NCI-H446 treated with DMSO at 0.1 percent for 48 hours (cell line): ENCODE results near the gene CYTIP.
"Not testable (repeated sequence)": the region's sequence is repeated elsewhere in the genome, so short reads cannot be mapped to it uniquely, and the experiment has no call there.

ENCODE experiments used
- DNase-seq: peaks from one replicate; lab custom pipeline; 2025; lab: John Stamatoyannopoulos, UW

The CYTIP gene

DNA sequence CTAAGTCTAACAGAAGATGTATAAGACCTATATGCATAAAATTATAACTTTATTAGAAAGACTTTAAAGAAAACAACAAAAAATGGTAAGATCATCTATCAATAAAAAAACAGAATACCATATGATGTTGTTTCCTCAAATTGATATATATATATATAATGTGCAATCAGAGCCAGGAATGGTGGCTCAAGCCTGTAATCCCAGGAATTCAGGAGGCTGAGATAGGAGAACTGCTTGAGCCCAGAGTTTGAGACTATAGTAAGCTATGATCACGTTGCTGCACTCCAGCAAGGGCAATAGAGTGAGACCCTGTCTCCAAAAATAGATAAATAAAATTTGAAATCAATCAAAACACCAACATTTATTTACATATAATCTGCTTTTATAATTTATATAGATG lies 19.5 kb downstream of the CYTIP start:
- no peak for DNase-seq

DNA sequence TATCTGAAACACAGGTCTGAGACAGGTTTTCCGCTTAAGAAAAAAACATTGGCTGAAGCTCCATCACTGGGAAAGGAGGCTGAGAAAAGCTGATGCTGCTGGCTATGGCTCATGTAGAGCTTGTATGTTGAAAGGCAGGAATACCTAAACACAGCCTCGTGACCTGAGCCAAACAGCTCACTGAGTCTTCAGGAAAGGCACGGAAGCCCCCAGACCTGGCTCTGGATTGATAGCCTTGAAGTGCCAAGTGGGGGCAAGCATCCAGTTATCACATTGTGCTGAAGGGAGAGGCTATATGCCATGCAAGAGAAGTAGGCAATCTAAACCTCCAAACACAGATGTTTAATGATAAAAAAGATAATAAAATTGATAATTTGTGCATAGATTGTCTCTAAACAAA lies 21.9 kb downstream of the CYTIP start:
- DNase-seq: no peak

DNA sequence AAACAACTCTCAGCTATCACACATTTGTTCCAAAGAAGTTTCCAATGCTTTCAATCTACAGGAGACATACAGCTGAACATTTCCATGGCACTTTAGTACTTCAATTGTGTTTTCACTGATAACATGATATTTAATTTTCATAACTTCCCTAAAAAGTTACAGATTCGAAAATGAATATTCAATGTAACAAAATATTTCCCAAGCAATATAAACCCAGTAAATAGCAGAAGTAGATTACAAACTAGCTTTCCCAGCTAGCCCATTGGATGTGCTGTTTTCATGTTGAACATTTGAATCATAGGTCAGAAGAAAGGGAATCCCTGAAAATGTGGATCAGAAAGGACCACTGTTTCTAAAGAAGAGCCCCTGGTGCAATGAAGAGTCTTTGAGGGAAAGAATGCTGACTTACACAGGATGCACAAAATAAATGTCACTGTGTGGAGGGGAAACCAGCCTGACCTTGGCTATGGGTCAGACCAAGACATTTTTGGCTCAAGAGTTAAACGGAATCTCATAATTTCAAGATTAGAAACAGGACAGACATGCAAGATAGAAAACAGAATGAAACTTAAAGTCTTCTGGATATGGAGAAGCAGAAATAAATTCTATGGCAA lies 22.5 kb downstream of the CYTIP start:
- no peak for DNase-seq

DNA sequence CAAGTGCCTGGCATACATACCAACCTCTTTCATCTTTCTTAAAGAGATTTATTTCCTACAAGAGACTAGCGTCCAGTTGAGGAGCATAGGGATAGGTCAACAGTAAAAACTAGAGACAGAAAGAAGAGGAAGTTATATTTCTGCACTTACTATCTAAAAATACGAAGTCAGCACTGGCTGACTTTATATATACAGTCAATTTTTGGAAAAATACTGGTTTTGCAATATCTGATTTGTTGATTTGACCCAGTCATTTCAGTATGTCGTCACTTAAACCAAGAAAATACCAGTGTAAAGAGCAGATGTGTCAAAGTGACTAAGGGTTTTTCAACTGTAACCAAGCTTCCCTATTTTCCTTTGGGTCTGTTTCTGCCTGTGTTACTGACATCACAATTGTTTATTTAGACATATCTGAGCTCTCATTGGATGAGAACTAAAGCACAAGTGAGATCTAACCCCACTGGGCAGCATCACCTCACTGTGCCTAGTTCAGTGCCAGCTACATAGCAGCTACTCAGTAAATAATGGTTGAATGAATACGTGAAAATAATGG lies 23.0 kb downstream of the CYTIP start:
- DNase-seq: no peak

DNA sequence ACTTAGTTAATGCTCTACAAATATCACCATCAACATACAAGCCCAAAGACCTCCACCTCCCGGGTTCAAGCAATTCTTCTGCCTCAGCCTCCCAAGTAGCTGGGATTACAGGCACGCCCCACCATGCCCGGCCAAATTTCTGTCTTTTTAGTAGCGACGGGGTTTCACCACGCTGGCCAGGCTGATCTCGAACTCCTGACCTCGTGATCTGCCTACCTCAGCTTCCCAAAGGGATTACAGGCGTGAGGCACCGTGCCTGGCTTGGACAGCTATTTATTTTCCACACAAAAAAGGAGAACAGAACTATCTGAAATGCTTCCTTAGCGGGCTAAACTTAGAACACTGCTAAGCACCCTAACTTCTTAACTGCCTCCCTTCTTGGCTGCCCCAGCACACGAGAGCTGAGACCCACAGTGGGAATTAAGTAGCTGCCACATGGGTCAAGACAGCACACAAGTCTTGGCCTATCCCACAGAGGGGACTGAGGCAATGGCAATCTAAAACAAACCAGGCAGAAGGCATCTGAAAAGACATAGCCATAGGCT lies 24.8 kb downstream of the CYTIP start:
- DNase-seq: no peak

DNA sequence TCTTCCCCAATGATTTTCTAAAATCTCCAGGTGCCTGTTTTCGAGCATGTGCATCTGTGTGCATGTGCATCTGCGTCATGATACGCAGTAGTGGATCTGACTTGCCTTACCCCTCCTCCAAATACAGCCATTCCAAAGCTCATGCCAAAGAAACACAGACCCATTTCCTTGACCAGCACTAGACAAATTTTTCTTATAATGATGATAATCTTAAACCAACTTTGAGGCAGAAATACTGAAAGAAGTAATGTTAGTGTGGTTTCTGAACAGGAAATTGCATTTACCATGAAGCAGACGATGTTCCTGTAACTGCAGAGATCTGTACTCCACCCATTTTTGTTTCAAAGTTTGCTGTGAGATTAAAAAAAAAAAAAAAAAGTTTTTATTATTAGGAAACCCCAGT lies 25.6 kb downstream of the CYTIP start:
- DNase-seq: no peak

DNA sequence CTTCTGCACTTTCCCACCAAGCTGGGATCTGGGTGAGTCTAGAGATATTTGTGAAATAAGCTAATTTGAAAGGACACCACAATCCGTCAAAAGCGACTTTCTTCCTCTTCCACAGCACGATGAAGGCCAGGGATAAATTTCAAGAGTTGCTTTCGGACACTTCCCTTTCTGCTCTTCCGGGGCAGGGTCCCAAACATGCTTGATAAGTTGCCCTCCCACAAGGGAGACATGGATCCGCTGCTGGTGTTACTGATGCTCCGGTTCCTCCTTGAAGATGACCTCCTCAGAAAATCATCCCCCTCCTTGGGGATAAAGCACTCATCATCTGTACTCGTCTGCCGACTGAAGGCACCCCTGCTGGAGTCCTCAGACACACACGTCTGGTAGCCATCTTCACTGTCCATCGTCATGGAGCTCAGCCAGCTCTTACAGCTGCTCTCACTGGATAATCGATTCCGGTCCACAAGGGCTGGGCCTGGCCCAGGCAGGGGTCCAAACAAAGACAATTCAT lies 28.2 kb downstream of the CYTIP start:
- no peak for DNase-seq

DNA sequence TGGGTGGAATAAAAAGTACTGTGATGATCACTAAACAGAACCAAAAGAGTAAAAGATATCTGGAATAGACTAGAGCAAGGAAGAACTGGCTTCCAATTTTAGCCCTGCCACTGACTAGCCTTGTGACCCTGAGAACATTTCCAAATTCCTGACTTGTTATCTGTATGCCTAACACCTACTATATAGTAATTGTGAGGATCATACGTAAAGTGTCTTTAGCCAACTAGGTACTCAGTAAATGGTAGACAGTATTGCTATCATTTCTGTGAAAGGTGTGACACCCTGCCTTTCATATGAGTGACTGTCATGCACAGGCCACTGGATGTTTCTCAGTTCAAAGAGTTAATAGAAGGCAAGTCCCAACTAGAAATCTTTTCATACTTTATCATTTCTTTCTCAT lies 29.8 kb downstream of the CYTIP start:
- DNase-seq: no peak

DNA sequence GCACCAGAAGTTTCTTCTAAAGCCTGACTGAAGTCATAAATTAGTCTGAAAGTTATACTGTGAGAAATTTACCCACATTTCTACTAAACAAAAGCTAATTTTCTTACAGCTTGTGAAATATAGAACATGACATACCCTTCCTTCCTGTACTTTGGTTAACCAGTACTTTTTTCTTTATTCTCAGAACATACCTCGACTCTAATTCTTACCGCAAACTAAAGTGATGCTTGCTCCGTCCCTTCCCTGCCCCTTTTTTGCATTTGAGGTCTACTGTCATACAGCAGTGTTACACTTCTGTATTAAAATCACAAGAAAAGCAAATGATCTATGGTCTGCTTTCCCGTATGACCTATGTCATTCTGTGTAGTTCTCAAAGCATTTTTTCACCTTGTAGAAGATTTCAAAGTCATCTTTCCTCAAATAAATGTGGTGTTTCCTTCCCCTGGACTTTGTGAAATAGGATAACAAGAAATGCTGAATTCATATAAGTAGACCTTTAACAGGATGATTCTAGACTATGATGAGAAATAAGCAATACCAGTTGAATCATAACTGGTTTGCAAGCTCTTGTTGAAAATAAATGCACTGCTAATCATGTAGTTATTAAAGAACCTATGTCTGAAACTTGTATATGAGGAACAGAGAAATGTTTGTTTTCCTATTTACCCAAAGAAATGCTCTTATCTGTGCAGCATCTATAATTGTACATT lies 30.4 kb downstream of the CYTIP start:
- no peak for DNase-seq

DNA sequence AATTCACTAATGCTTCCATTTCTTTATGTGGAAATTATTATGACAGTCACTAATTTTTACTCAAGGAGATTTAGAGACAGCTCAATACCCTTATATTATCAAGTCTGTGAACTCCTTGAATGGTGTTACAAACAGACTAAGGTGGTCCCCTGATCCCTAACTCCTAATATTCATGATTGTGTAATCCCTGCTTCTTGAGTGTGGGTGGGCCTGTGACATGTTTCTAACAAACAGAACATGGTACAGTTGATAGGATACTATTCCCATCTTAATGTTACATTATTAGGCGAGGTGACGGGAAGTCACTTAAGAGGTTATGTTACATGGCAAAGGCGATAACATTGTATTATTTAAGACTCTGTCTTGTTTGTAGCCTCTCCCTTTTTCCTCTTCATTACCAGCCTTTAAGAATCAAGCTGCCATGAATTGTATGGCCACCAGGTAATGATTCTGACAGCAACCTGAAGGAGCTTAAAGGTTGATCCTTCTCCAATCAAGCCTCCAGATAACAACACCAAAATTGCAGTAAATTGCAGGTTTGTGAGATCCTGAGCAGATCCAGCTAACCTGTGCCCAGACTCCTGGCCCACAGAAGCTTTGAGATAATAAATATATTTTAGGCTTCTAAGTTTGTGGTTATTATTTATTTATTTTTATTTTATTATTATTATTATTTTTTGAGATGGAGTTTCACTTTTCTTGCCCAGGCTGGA lies 32.1 kb downstream of the CYTIP start:
- DNase-seq: no peak

DNA sequence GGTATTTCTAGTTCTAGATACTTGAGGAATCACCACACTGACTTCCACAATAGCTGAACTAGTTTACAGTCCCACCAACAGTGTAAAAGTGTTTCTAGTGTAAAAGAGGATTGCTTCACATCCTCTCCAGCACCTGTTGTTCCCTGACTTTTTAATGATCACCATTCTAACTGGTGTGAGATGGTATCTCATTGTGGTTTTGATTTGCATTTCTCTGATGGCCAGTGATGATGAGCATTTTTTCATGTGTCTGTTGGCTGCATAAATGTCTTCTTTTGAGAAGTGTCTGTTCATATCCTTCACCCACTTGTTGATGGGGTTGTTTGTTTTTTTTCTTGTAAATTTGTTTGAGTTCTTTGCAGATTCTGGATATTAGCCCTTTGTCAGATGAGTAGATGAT lies 38.5 kb downstream of the CYTIP start:
- DNase-seq: not testable (repeated sequence)

DNA sequence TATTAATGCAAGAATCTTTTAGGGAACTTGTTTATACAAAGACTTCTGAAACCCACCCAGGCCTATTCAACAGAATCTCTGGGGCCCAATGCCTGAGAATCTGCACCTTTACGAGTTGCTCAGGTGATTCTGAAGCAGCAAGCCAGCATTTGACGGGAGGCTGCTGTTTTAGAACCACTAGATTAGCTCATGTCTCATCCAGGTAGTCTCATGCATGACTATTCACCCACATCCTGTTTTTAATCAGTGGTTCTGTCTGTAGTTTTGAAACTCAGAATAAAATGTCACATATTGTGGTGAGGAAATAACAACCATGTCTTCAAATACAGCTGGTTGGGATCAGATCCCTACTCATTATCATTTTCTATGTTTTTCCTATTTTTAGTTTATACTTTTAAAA lies 39.5 kb downstream of the CYTIP start:
- DNase-seq: no peak

DNA sequence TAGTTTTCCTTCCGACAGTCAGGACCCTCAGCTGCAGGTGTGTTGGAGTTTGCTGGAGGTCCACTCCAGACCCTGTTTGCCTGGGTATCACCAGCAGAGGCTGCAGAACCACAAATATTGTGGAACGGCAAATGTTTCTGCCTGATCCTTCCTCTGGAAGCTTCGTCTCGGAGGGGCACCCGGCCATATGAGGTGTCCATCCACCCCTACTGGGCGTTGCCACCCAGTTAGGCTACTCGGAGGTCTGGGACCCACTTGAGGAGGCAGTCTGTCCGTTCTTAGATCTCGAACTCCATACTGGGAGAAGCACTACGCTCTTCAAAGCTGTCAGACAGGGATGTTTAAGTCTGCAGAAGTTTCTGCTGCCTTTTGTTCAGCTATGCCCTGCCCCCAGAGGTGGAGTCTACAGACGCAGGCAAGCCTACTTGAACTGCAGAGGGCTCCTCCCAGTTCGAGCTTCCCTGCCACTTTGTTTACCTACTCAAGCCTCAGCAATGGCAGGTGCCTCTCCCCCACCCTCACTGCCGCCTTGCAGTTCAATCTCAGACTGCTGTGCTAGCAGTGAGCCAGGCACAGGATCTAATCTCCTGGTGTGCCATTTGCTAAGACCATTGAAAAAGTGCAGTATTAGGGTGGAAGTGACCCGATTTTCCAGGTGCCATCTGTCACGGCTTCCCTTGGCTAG lies 40.9 kb downstream of the CYTIP start:
- DNase-seq: not testable (repeated sequence)

DNA sequence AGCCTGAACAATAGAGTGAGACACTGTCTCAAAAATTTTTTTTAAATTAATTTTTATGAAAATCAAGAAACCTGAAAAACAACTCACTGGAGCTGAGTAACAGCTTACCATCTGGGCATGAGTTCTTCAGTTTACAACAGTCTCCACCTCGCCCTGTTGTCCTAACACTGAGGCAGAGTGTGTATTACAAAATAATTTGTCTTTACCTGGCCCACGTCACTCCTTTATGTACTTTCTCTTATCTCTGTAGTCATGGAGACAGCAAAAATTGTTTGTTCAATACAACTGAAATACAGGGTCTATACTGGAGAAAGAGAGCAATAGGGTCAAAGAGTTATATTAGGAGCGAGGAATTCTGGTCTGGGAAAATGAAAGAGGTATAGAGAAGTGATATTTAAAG lies 48.1 kb downstream of the CYTIP start:
- no peak for DNase-seq

DNA sequence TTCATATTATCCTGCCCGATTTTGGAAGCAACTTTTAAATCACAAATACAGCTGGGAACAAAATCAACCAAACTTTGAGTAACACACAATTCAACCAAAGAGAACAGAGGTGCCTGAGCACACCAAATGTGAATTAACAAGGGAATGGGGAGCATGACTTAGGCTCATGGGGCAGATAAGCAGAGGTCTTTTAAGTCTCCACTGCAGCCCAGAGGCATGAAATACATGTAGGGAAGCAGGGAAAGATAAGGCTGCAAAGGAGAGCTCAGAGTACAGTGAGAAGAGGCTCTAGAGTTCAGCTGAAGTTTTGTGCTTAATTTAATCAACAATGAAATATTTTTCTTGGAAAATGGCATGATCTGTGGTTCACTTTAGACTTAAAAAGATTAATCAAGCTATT lies 49.0 kb downstream of the CYTIP start:
- DNase-seq: no peak

DNA sequence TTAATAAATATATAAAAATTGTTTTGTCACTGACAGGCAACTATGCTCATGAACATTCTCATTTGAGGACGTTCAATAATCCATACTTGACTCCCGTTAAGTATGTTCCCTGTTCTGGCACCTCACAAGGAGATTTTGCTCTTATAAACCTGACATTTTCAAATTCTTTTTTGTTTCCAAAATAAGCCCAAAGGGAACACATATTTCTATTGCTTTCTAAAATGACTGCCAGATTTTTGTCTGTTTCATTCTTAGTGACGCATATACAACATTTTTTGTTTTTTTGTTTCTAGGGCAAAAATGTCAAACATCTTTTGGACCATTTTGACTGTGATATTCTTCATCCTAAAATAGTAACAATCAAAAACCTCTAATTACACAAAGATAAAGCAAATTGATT lies 50.5 kb downstream of the CYTIP start:
- no peak for DNase-seq

DNA sequence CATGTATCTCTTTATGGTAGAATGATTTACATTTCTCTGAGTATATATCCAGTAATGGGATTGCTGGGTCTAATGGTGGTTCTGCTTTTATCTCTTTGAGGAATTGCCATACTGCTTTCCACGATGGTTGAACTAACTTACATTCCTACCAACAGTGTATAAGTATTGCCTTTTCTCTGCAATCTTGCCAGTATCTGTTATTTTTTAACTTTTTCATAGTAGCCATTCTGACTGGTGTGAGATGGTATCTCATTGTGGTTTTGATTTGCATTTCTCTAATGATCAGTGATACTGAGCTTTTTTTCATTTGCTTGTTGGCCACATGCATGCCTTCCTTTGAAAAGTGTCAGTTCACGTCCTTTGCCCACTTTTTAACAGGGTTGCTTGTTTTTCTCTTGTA lies 55.1 kb downstream of the CYTIP start:
- no peak for DNase-seq

DNA sequence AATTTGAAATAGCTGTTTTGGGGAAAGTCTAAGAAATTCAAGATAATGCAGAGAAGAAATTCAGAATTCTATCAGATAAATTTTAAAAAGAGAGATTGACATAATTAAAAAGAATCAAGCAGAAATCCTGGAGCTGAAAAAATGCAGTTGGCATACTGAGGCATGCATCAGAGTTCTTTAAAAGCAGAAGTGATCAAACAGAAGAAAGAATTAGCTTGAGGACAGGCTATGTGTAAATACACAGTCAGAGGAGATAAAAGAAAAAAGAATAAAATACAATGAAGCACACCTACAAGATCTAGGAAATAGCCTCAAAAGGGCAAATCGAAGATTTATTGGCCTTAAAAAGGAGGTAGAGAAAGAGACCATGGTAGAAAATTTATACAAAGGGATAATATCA lies 57.1 kb downstream of the CYTIP start:
- DNase-seq: no peak

DNA sequence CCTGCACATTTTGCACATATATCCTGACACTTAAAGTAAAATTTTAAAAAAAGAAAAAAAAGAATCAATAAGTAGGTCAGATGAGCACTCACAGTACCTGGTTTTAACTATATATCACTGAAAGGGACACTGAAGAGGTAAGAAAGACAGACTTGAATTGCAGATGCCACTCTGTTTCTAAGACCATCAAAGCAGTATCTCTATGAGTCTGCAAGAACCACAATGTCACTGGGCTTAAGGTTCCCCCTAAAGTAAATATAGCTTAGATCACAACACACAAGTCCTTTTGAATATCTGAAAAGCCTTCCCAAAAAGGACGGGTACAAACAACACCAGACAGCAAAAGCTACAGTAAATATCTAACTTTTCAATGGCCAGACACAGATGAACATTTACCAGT lies 57.6 kb downstream of the CYTIP start:
- no peak for DNase-seq

DNA sequence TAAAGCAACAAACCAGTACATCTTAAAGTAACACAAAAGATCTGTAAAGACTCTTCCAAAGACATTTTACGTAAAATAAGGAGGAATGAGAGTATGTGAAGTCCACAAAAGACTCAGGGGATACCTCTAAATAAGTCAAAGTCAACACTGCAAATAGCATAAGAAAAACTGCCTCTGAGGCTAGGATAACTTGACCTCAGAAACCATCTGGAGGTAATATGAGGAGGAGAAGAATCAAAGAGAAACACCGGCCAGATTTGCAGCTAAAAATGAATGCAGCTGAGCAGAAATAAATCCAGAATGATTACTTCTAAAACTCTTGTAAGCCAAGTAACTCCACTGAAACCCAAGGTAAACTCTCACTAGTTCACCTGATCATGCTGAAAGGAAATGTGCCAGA lies 66.0 kb downstream of the CYTIP start:
- no peak for DNase-seq

DNA sequence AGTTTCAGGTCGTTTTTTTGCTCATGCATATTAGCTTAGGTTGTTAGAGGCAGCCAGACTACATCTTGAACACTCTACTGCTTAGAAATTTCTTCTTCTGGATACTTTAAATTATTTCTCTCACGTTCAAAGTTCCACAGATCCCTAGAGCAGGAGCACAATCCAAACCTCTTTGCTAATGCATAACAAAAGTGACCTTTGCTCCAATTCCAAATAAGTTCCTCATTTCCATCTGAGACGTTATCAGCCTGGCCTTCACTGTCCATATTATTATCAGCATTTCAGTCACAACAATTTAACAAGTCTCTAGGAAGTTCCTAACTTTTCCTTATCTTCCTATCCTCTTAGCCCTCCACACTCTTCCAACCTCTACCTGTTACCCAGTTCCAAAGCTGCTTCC lies 67.8 kb downstream of the CYTIP start:
- no peak for DNase-seq

DNA sequence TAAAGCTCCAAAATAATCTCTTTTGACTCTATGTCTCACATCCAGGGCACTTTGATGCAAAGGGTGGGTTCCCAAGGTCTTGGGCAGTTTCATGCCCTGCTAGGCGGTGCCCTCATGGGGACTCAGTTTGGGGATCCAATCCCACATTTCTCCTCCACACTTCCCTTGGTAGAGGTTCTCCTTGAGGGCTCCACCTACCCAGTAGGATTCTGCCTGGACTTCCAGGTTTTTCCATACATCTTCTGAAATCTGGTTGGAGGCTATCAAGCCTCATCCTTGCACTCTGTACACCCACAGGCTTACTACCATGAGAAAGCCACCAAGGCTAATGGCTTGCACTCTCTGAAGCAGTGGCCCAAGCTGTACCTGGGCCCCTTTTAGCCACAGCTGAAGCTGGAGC lies 68.5 kb downstream of the CYTIP start:
- DNase-seq: no peak
